Keratinocyte (primary cell): ENCODE data around the gene CEP120.

Source experiments
- EZH2 ChIP-seq: IDR thresholded peaks from one replicate; pipeline ENCODE4 v1.6.1; 2012; ENCODE audit warnings: inconsistent platforms, mild to moderate bottlenecking, low read length, moderate library complexity
- TF ChIP-seq, protein P1 (sequence below), 3 experiments: IDR thresholded peaks in 1 of 3; conservative IDR thresholded peaks in 1 of 3; optimal IDR thresholded peaks in 1 of 3; 2 replicates in 2 of 3; 3 replicates in 1 of 3; pipeline versions ENCODE3 to v1.5.1; 2011; ENCODE audit warnings: low read length in 3 of 3, mild to moderate bottlenecking in 3 of 3, moderate library complexity in 2 of 3, control low read depth in 1 of 3, inconsistent platforms in 1 of 3; ENCODE audit not compliant: insufficient read depth in 2 of 3; ENCODE audit errors: extremely low read depth in 1 of 3

- TF ChIP-seq, protein P1, sequence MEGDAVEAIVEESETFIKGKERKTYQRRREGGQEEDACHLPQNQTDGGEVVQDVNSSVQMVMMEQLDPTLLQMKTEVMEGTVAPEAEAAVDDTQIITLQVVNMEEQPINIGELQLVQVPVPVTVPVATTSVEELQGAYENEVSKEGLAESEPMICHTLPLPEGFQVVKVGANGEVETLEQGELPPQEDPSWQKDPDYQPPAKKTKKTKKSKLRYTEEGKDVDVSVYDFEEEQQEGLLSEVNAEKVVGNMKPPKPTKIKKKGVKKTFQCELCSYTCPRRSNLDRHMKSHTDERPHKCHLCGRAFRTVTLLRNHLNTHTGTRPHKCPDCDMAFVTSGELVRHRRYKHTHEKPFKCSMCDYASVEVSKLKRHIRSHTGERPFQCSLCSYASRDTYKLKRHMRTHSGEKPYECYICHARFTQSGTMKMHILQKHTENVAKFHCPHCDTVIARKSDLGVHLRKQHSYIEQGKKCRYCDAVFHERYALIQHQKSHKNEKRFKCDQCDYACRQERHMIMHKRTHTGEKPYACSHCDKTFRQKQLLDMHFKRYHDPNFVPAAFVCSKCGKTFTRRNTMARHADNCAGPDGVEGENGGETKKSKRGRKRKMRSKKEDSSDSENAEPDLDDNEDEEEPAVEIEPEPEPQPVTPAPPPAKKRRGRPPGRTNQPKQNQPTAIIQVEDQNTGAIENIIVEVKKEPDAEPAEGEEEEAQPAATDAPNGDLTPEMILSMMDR (optimal IDR thresholded peaks at IDR 0.05 in 1 of 3, IDR thresholded peaks at IDR 0.05 in 1 of 3, conservative IDR thresholded peaks at IDR 0.05 in 1 of 3; ENCODE audit: extremely low read depth in 1 of 3, insufficient read depth in 2 of 3, low read length in 3 of 3): no peak
- no peak for TF ChIP-seq EZH2
These were observed 6.8 kb upstream of the CEP120 start for GRCh38 chr5:123429993-123430392.
